Ectodermal cell (in vitro differentiated cells): ENCODE data around the gene CDH2.

Experiments used
- H3K27ac ChIP-seq: 2 replicates; pipeline ENCODE4 v1.7.0; 2013; ENCODE audit warnings: mild to moderate bottlenecking, low read depth, low read length; ENCODE audit not compliant: insufficient read depth, poor library complexity, severe bottlenecking
- H3K27me3 ChIP-seq: 2 replicates; pipeline ENCODE4 v1.7.0; 2013; ENCODE audit warnings: mild to moderate bottlenecking, low read length; ENCODE audit not compliant: insufficient read depth, control insufficient read depth, poor library complexity, severe bottlenecking
- H3K36me3 ChIP-seq: one replicate; pipeline ENCODE4 v1.7.0; 2013; ENCODE audit warnings: low read length; ENCODE audit not compliant: control insufficient read depth, insufficient read depth
- H3K4me1 ChIP-seq: one replicate; pipeline ENCODE4 v1.7.0; 2013; ENCODE audit warnings: low read length; ENCODE audit not compliant: control insufficient read depth, insufficient read depth
- H3K4me3 ChIP-seq: 2 replicates; pipeline ENCODE4 v1.7.0; 2013; ENCODE audit warnings: low read depth, low read length, control low read depth; ENCODE audit not compliant: insufficient read depth
- H3K9me3 ChIP-seq: 2 replicates; pipeline ENCODE4 v1.7.0; 2013; ENCODE audit warnings: mild to moderate bottlenecking, low read length, moderate library complexity; ENCODE audit not compliant: control insufficient read depth
- WGBS, 2 experiments: methylation state at CpG; one replicate each; pipeline ENCODE4 v1.1.7; 2013; ENCODE audit warnings: missing lambda C conversion rate in 2 of 2; 5-methylcytosine and 5-hydroxymethylcytosine counted together

CDH2 gene

GRCh38 chr18:27991391-27991790 is 185.5 kb downstream of the CDH2 start:
- Histone ChIP-seq H3K27me3 (no peaks in the 10 kb centered on the region), H3K4me3 (no peak overlapping the region), H3K4me1 (no peaks in the 10 kb centered on the region), H3K9me3 (no peaks in the 10 kb centered on the region), H3K36me3 (peaks cover 28% of the 10 kb centered on the region), H3K27ac (no peak overlapping the region)
- 100% methylated on average over 1 to 2 of the region's 2 CpGs for WGBS, 2 experiments

GRCh38 chr18:27985832-27986231 is 191.1 kb downstream of the CDH2 start:
- H3K4me1 ChIP-seq, result no peaks in the 10 kb centered on the region
- peaks cover 32% of the 10 kb centered on the region for H3K36me3 ChIP-seq
- H3K27ac ChIP-seq, result no peak overlapping the region
- no peaks in the 10 kb centered on the region for H3K27me3 ChIP-seq
- 81 to 91% methylated on average over 7 of the region's 7 CpGs for WGBS, 2 experiments
- H3K4me3 ChIP-seq, result no peak overlapping the region
- H3K9me3 ChIP-seq, result no peaks in the 10 kb centered on the region

- peaks cover 27% of the 10 kb centered on the region for H3K36me3 ChIP-seq
- no peak overlapping the region for H3K4me3 ChIP-seq
- H3K27me3 ChIP-seq, result no peaks in the 10 kb centered on the region
- no peak overlapping the region for H3K27ac ChIP-seq
- no peaks in the 10 kb centered on the region for H3K9me3 ChIP-seq
- no peaks in the 10 kb centered on the region for H3K4me1 ChIP-seq
Observed at GRCh38 chr18:27983780-27984179, 193.2 kb downstream of the CDH2 start.

GRCh38 chr18:27976806-27977408 is 200.0 kb downstream of the CDH2 start:
- Histone ChIP-seq H3K4me3 (no peak overlapping the region), H3K27ac (no peak overlapping the region), H3K27me3 (no peaks in the 10 kb centered on the region), H3K4me1 (no peaks in the 10 kb centered on the region), H3K9me3 (no peaks in the 10 kb centered on the region), H3K36me3 (peaks cover 12% of the 10 kb centered on the region)
- 98% methylated on average over 6 to 7 of the region's 7 CpGs for WGBS, 2 experiments

- H3K4me1 ChIP-seq, result peaks cover 5% of the 10 kb centered on the region
- H3K27me3 ChIP-seq, result no peaks in the 10 kb centered on the region
- no peak overlapping the region for H3K4me3 ChIP-seq
- no peaks in the 10 kb centered on the region for H3K9me3 ChIP-seq
- WGBS, 2 experiments, result 100% methylated on average over 1 of the region's 1 CpG
- peaks cover 20% of the 10 kb centered on the region for H3K36me3 ChIP-seq
- no peak overlapping the region for H3K27ac ChIP-seq
Observed at GRCh38 chr18:27970321-27970720, 206.6 kb downstream of the CDH2 start.

- H3K27me3 ChIP-seq, result no peaks in the 10 kb centered on the region
- peaks cover 25% of the 10 kb centered on the region for H3K36me3 ChIP-seq
- no peak overlapping the region for H3K27ac ChIP-seq
- WGBS, 2 experiments, result 100% methylated on average over 1 of the region's 1 CpG; no CpG with 5 or more reads in 1 of the 2 experiments
- no peaks in the 10 kb centered on the region for H3K9me3 ChIP-seq
- H3K4me1 ChIP-seq, result peaks cover 5% of the 10 kb centered on the region
- no peak overlapping the region for H3K4me3 ChIP-seq
Observed at GRCh38 chr18:27969206-27969605, 207.7 kb downstream of the CDH2 start.

- Histone ChIP-seq H3K27ac (peak overlapping the region; percentile 27), H3K4me1 (peaks cover 5% of the 10 kb centered on the region), H3K36me3 (peaks cover 31% of the 10 kb centered on the region), H3K4me3 (no peak overlapping the region), H3K27me3 (no peaks in the 10 kb centered on the region), H3K9me3 (no peaks in the 10 kb centered on the region)
- 80 to 92% methylated on average over 4 of the region's 4 CpGs for WGBS, 2 experiments
Observed at GRCh38 chr18:27967913-27968824, 208.8 kb downstream of the CDH2 start.

- Histone ChIP-seq H3K27me3 (no peaks in the 10 kb centered on the region), H3K4me1 (peaks cover 5% of the 10 kb centered on the region), H3K4me3 (no peak overlapping the region), H3K9me3 (no peaks in the 10 kb centered on the region), H3K27ac (no peak overlapping the region), H3K36me3 (peaks cover 38% of the 10 kb centered on the region)
- 93 to 98% methylated on average over 4 of the region's 4 CpGs for WGBS, 2 experiments
Observed at GRCh38 chr18:27966881-27967280, 210.0 kb downstream of the CDH2 start.

- H3K27me3 ChIP-seq, result no peaks in the 10 kb centered on the region
- no peak overlapping the region for H3K27ac ChIP-seq
- WGBS, 2 experiments, result 50 to 52% methylated on average over 1 of the region's 1 CpG
- H3K4me1 ChIP-seq, result peaks cover 5% of the 10 kb centered on the region
- H3K4me3 ChIP-seq, result no peak overlapping the region
- peaks cover 59% of the 10 kb centered on the region for H3K36me3 ChIP-seq
- no peaks in the 10 kb centered on the region for H3K9me3 ChIP-seq
Observed at GRCh38 chr18:27964811-27965210, 212.1 kb downstream of the CDH2 start.

GRCh38 chr18:27959101-27959500 is 217.8 kb downstream of the CDH2 start:
- Histone ChIP-seq H3K36me3 (peaks cover 42% of the 10 kb centered on the region), H3K27me3 (no peaks in the 10 kb centered on the region), H3K9me3 (no peaks in the 10 kb centered on the region), H3K4me1 (peaks cover 13% of the 10 kb centered on the region), H3K27ac (no peak overlapping the region), H3K4me3 (no peak overlapping the region)
